PC-3 (cell line): ENCODE measurements around the gene SLC16A8. TPM values are rescaled to one million over a fixed set of nuclear protein-coding genes. Genes with fewer than 3 reads are reported as not detected.
"Not testable (repeated sequence)": the region's sequence is repeated elsewhere in the genome, so short reads cannot be mapped to it uniquely, and the experiment has no call there.

ENCODE experiments used
- ATAC-seq: fragments of 200-7000 bp; cut with Tn5 transposase; 2 replicates; pipeline ENCODE4 v1.9.1; 2020; ENCODE audit warnings: mild to moderate bottlenecking, moderate library complexity
- BruUV-seq: library from RNA; stranded (reverse); fragments of 400-500 nt; replicated peaks from 2 replicates; lab custom pipeline; 2021; lab: Mats Ljungman, UMichigan
- CTCF ChIA-PET: fragments of 300-600 bp; sonication (Branson Sonifier 250); formaldehyde crosslinking; loops from one replicate; lab custom pipeline; 2022; ENCODE audit warnings: antibody characterized with exemption; lab: Charles Lee
- POLR2A ChIA-PET: fragments of 300-600 bp; sonication (Branson Sonifier 250); formaldehyde crosslinking; loops from one replicate; lab custom pipeline; 2022; ENCODE audit warnings: antibody characterized with exemption; ENCODE audit not compliant: unreplicated experiment; lab: Charles Lee
- DNase-seq: peaks from one replicate; pipeline ENCODE4 v3.0.0-alpha.2; 2015
- H2AFZ ChIP-seq: fragments of 300-600 bp; sonication (generic); 2 replicates; pipeline ENCODE4 v1.6.0; 2016; ENCODE audit warnings: antibody characterized with exemption, low read length
- H3F3A ChIP-seq: fragments of 300-600 bp; sonication (generic); one replicate; pipeline ENCODE4 v1.6.0; 2017; ENCODE audit warnings: antibody characterized with exemption, low read length, control low read depth, mild to moderate bottlenecking; ENCODE audit not compliant: unreplicated experiment
- H3K27ac ChIP-seq: fragments of 300-600 bp; sonication (generic); 2 replicates; pipeline ENCODE4 v1.5.1; 2016; ENCODE audit warnings: mild to moderate bottlenecking, low read length
- H3K27me3 ChIP-seq: fragments of 300-600 bp; sonication (generic); 2 replicates; pipeline ENCODE4 v1.6.1; 2016; ENCODE audit warnings: low read length, mixed read lengths
- H3K36me3 ChIP-seq: fragments of 300-600 bp; sonication (generic); 2 replicates; pipeline ENCODE4 v1.6.1; 2016; ENCODE audit warnings: low read depth, mixed run types, low read length, mixed read lengths
- H3K4me1 ChIP-seq: fragments of 300-600 bp; sonication (generic); 2 replicates; pipeline ENCODE4 v1.5.1; 2016; ENCODE audit warnings: low read length; ENCODE audit not compliant: insufficient read depth
- H3K4me2 ChIP-seq: fragments of 300-600 bp; sonication (generic); 2 replicates; pipeline ENCODE4 v1.6.0; 2016; ENCODE audit warnings: low read length
- H3K4me3 ChIP-seq: fragments of 300-600 bp; sonication (generic); 2 replicates; pipeline ENCODE4 v1.5.1; 2016; ENCODE audit warnings: mild to moderate bottlenecking, low read length, mixed read lengths
- H3K79me2 ChIP-seq: fragments of 300-600 bp; sonication (generic); 2 replicates; pipeline ENCODE4 v1.6.1; 2017; ENCODE audit warnings: low read length, mixed read lengths
- H3K9ac ChIP-seq: fragments of 300-600 bp; sonication (generic); 2 replicates; pipeline ENCODE4 v1.6.0; 2016; ENCODE audit warnings: mild to moderate bottlenecking, low read length
- H3K9me2 ChIP-seq: fragments of 300-600 bp; sonication (generic); replicated peaks from 2 replicates; pipeline ENCODE4 v1.6.1; 2016; ENCODE audit warnings: mixed run types, low read length, mixed read lengths
- H3K9me3 ChIP-seq: fragments of 300-600 bp; sonication (generic); 2 replicates; pipeline ENCODE4 v1.6.1; 2016; ENCODE audit warnings: low read length, mixed read lengths
- H4K20me1 ChIP-seq: fragments of 300-600 bp; sonication (generic); 2 replicates; pipeline ENCODE4 v1.6.1; 2016; ENCODE audit warnings: low read length, mixed read lengths
- CTCF ChIP-seq: fragments of 300-600 bp; sonication (generic); conservative IDR thresholded peaks from 2 replicates; pipeline ENCODE4 v1.5.1; 2017; ENCODE audit warnings: antibody characterized with exemption, low read depth, mild to moderate bottlenecking, low read length
- EZH2 ChIP-seq: fragments of 300-600 bp; sonication (generic); IDR thresholded peaks from one replicate; pipeline ENCODE4 v1.6.1; 2017; ENCODE audit warnings: antibody characterized with exemption, mild to moderate bottlenecking, low read length; ENCODE audit not compliant: unreplicated experiment
- EZH2phosphoT487 ChIP-seq: fragments of 300-600 bp; sonication (generic); IDR thresholded peaks from 2 replicates; pipeline ENCODE4 v1.6.1; 2018; ENCODE audit warnings: mild to moderate bottlenecking, antibody characterized with exemption, low read length, borderline replicate concordance
- intact Hi-C: fragments of 100-400 bp; cut with micrococcal nuclease; formaldehyde crosslinking; loops from 2 replicates; pipeline ENCODE4 v1.9.0; 2023
- total RNA-seq: library from RNA; depleted of rRNA; stranded (reverse); fragments of >200 nt; gene quantifications from 2 replicates; pipeline ENCODE4 v1.2.3, GENCODE V29; 2014

The SLC16A8 gene
- total RNA-seq, 1 experiment from 2014 or later, result not detected

GRCh38 chr22:38038890-38039812, 44.8 kb downstream of the SLC16A8 start:
- H3K27ac ChIP-seq, result no peak overlapping the region
- no peak overlapping the region for H3K9ac ChIP-seq
- ChIA-PET POLR2A (no interaction called here), CTCF (no interaction called here)
- BruUV-seq, result no TSS peak
- H3K4me3 ChIP-seq, result no peak overlapping the region
- ATAC-seq (no peak), DNase-seq (no peak)
- no peak overlapping the region for H3K4me2 ChIP-seq
- TF ChIP-seq EZH2phosphoT487 (no peak), CTCF (no peak), EZH2 (no peak)
- no peaks in the 10 kb centered on the region for H3K9me2 ChIP-seq
- H3F3A ChIP-seq, result no peaks in the 10 kb centered on the region
- H4K20me1 ChIP-seq, result no peaks in the 10 kb centered on the region
- peaks cover 10% of the 10 kb centered on the region for H3K4me1 ChIP-seq
- no peaks in the 10 kb centered on the region for H3K27me3 ChIP-seq
- H3K79me2 ChIP-seq, result no peaks in the 10 kb centered on the region
- intact Hi-C loops, result no loop called here
- H3K36me3 ChIP-seq, result no peaks in the 10 kb centered on the region
- H2AFZ ChIP-seq, result no peak overlapping the region
- no peaks in the 10 kb centered on the region for H3K9me3 ChIP-seq

GRCh38 chr22:38038426-38038825, 45.6 kb downstream of the SLC16A8 start:
- H3K27me3 ChIP-seq, result no peaks in the 10 kb centered on the region
- no peak for ATAC-seq
- H3K79me2 ChIP-seq, result no peaks in the 10 kb centered on the region
- no peak overlapping the region for H2AFZ ChIP-seq
- DNase-seq, result no peak
- H4K20me1 ChIP-seq, result no peaks in the 10 kb centered on the region
- H3F3A ChIP-seq, result no peaks in the 10 kb centered on the region
- peaks cover 14% of the 10 kb centered on the region for H3K4me1 ChIP-seq
- H3K9me2 ChIP-seq, result no peaks in the 10 kb centered on the region
- H3K36me3 ChIP-seq, result no peaks in the 10 kb centered on the region
- no peak overlapping the region for H3K9ac ChIP-seq
- intact Hi-C loops, result no loop called here
- H3K4me2 ChIP-seq, result no peak overlapping the region
- H3K27ac ChIP-seq, result no peak overlapping the region
- H3K9me3 ChIP-seq, result no peaks in the 10 kb centered on the region
- no peak overlapping the region for H3K4me3 ChIP-seq
- no TSS peak for BruUV-seq
- CTCF ChIA-PET, result no interaction called here
- POLR2A ChIA-PET, result no interaction called here
- no peak for TF ChIP-seq EZH2
- TF ChIP-seq CTCF, result no peak
- TF ChIP-seq EZH2phosphoT487, result no peak

GRCh38 chr22:38037367-38038150, 46.4 kb downstream of the SLC16A8 start:
- BruUV-seq, H3K27me3 ChIP-seq, intact Hi-C loops, H3K4me2 ChIP-seq, ATAC-seq, DNase-seq, H2AFZ ChIP-seq, H3K36me3 ChIP-seq, POLR2A ChIA-PET, H3K27ac ChIP-seq, H3K9ac ChIP-seq, H4K20me1 ChIP-seq, H3K4me3 ChIP-seq, CTCF ChIA-PET, H3K79me2 ChIP-seq, H3K9me2 ChIP-seq, H3F3A ChIP-seq, H3K9me3 ChIP-seq: not testable (repeated sequence)
- peaks cover 14% of the 10 kb centered on the region for H3K4me1 ChIP-seq
